Measurements from ENCODE around the gene MED12L.

- TF ChIP-seq, protein P1, sequence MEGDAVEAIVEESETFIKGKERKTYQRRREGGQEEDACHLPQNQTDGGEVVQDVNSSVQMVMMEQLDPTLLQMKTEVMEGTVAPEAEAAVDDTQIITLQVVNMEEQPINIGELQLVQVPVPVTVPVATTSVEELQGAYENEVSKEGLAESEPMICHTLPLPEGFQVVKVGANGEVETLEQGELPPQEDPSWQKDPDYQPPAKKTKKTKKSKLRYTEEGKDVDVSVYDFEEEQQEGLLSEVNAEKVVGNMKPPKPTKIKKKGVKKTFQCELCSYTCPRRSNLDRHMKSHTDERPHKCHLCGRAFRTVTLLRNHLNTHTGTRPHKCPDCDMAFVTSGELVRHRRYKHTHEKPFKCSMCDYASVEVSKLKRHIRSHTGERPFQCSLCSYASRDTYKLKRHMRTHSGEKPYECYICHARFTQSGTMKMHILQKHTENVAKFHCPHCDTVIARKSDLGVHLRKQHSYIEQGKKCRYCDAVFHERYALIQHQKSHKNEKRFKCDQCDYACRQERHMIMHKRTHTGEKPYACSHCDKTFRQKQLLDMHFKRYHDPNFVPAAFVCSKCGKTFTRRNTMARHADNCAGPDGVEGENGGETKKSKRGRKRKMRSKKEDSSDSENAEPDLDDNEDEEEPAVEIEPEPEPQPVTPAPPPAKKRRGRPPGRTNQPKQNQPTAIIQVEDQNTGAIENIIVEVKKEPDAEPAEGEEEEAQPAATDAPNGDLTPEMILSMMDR (conservative IDR thresholded peaks at IDR 0.05; ENCODE audit: low read length): no peak
- TF ChIP-seq EZH2phosphoT487 (IDR thresholded peaks at IDR 0.05; ENCODE audit: borderline replicate concordance, low read depth, low read length): no peak
Observed at GRCh38 chr3:151428386-151428785, 342.9 kb downstream of the MED12L start.

Data from OCI-LY7 (cell line).